ENCODE results near the gene TMOD3. TPM values are rescaled to one million over a fixed set of nuclear protein-coding genes. Genes with fewer than 3 reads are reported as not detected.
"Not testable (repeated sequence)": the region's sequence is repeated elsewhere in the genome, so short reads cannot be mapped to it uniquely, and the experiment has no call there.

The TMOD3 gene
- total RNA-seq, 1 donor from 2014 or later = 40.9 TPM

DNA sequence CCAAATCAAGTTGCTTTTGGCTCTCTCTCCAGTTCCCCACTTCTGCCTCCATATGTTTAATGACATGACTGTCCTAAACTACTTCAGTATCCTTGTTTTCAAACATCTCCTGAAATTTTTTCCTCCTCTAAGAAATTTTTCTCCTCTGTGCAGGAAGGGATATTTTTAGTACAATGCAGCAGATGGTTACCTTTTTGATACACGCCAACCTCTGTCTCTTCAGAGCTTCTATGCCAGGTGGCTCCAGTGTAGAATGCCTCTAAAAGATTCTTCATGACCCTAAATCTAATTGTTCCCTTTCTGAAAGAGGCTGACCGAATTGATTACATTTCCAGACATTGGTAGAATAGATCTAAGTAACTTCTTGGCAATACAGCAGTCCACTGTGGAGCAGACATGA lies 33.7 kb downstream of the TMOD3 start:
- no peak for DNase-seq (ENCODE audit: low spot score)

DNA sequence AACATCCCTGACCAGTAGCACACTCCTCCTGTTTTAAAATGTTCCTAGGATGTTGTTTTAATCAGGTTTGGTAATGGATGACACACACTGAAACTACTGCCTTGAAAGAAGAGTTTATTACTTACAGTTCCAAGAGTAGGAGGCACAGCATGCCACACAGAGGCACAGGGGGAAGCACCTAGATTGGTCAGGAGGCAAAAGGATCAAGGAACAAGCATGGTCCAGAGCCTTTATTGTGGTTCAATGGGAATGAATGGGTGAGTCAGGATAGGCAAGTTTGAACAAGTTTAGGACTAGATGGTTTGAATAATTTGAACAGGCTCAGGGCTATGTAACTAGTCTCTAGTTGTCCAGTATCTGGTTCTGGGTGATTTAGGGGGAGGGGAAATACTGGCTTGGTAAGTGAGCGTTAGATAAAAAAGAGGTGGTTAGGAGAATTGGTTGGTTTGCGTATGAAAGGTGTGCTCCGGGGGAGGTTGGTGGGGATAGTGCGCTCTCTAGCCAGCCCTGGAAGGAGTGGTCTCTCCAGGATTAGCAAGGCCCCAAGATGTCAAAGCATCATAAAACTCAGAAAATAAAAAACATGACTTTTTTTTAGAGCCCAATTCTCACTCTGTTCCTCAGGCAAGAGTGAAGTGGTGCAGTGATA lies 35.1 kb downstream of the TMOD3 start:
- no peak for DNase-seq (ENCODE audit: low spot score)

DNA sequence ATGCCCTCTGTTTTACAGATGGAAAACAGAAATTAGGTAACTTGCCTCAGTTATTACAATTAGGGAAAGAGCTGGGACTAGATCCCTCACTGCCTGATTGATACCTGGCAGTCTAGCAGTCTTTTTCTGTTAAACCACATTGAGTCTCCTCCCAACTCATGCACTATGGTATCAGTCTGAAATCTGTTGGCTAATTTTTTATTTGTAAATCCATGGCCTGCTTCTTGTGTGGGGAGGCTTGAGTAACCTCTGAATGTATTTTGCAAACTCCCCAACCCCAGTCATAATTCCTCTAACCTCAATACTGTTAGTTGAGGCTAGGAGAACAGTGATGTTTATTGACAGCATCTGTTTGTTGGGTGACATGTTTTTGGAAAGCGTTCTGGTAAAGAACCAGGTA lies 35.9 kb downstream of the TMOD3 start:
- DNase-seq (ENCODE audit: low spot score) = no peak

DNA sequence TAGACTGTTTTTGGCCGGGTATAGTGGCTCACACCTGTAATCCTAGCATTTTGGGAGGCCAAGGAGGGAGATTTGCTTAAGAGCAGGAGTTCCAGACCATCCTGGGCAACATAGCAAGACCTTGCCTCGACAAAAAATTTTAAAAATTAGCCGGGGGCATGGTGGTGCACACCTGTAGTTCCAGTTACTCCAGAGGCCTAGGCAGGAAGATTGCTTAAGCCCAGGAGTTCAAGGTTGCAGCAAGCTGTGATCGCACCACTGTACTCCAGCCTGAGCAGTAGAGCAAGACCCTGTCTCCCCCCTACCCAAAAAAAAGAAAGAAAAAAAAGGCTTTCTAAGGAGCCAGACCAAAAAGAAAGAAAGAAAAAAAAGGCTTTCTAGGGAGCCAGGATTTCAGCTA lies 36.7 kb downstream of the TMOD3 start:
- DNase-seq (ENCODE audit: low spot score) = no peak

DNA sequence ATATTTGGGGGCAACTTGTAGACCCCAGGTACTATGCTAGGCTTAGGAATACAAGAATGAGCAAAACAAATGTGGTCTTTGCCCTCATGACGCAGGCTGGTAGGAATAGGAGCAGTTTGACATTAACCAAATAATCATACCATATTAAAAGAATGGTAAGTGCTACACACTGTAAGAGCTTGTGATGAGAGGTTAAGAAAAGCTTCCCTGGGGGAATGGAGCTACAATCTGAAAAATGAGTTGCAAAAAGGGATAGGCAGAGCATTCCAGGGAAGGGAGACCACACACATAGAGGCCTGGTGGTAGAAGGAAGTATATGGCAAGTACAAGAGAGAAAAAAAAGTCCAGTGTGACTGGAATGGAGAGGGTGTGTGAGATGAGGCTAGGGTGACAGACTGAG lies 37.3 kb downstream of the TMOD3 start:
- DNase-seq (ENCODE audit: low spot score) = no peak

DNA sequence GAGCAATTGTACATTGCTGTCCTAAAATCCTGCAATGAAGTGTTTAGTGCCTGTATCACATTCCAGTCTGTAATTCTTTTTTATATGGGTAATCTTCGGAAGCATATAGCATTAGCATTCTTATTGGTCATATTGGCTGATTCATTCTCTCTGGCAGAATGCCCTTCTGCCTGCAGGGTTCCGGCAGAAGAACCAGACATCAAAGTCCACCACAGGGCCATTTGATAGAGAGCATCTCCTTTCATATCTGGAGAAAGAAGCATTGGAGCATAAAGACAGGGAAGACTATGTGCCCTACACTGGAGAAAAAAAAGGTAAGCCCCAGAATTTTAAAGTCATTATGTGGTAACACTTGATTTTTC lies 39.6 kb downstream of the TMOD3 start:
- DNase-seq (ENCODE audit: low spot score) = no peak

DNA sequence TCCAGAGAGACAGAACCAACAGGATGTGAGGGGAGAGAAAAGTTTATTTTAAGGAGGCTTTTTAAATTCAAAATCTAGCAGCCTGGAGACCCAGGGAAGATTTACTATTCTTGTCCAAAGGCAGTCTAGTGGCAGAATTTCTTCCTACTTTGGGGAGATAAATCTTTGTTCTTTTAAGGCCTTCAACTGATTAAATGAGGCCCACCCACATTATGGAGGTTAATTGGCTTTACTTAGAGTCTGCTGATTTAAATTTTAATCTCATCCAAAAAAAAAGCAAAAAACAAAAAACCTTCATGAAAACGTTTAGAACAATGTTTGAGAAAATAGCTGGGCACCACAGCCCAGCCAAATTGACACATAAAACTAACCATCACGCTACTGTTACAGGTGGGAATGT lies 41.3 kb downstream of the TMOD3 start:
- no peak for DNase-seq (ENCODE audit: low spot score)

DNA sequence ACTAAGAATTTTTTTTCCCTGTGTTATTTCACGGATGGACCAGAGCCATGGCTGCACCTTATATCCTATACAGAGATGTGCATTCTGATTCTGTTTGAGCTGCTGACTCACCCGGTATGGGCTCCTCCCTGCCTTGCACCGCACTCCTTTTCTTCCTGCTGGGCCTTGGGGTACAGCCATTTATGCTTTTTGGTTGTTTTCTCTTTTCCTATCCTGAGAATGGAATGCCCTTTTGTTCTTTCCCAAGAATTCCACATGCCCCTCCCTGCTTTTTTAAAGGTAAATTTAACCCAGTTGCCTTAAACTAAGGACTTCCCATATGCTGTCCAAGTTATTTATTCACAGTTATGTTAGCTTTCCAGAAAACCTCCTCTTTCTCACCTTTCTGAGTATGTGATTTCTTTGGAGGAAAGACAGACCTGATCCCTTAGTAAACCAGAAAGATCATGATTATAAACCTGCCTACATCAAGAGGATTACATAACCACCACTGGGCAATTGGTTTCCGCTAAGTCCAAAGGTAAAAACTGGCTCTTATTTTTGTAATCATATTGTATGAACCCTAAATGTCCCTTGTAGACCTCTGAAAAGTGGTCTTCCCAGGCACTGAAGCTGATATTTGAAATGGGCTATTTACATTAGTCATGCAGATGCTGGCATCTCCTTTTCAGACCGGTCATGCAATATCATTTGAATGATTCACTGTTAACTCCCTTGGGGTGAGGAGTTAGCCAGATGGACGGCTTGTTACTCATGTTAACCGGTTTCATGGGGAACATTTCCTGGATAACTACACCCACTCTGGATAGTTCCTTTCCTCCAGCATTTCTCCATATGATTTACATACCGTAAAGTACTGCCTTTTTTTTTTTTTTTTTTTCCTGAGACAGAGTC lies 45.5 kb downstream of the TMOD3 start:
- no peak for DNase-seq (ENCODE audit: low spot score)

DNA sequence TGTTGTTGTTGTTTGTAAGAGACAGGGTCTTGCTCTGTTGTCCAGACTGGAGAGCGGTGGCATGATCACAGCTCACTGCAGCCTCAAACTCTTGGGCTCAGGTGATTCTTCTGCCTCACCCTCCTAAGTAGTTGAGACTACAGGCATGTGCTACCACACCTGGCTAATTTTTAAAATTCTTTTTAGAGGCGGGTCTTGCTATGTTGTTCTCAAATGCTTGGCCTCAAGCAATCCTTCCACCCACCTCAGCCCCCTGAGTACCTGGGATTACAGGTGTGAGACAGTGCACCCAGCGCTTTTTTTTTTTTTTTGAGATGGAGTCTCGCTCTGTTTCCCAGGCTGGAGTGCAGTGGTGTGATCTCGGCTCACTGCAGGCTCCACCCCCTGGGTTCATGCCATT lies 46.7 kb downstream of the TMOD3 start:
- no peak for DNase-seq (ENCODE audit: low spot score)

DNA sequence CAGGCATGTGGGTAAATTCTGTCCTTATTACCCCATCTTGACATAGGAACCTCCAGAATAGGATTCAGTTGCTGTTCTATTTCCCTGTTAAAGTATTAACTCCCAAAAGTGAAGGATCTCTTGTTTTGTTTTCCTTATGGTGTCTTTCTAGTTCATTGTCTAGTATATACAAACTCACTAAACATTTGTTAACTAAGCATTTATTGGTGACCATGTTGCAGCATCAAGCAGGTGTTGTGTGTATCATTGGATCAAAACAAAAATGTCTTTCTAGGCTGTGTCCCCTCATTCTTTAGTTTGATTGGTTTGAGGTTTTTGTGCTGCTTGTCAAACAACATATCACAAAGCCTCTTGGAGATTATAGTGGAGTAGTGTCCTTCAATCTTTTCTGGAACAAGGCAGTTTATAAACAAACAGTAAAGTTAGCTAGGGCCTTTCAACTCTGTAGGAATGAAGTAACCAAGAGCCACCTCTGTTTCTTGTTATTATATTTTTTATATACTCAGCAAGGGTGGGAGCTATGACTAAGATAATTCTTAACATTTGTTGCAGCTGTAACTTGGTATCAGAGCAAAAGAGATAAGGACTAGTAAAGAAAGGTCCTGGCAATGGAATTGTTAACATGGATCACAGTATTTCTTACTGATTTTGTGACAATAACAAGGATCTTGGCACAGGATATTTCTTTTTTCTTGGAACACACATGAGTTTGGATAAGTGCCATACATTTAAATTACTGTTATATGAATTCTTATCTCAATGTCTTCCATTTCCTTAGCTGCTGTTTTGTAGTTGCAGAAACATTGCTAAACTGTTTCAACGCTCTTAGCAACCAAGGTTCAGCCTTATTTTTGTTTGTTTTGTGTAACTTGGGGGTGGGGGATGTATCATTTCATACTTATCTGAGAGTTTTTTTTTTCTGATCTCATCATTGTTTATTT lies 49.3 kb downstream of the TMOD3 start:
- DNase-seq (ENCODE audit: low spot score) = no peak

DNA sequence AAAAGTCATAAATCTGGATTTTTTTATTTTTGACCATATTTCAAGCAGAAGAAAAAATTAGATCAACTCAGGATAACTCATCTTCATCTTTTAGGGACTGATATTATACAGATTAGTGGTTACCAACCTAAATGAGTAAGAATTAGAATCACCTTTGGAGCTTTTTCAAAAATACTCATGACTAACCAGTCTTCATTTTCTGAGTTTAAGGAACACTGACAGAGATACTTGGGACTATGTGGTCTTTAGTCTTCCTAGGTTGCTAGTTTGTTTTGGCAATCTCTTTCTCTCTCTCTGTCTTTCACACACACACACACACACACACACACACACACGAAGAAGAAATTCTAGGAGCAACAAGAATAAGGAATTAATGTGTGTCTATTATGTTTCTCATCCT lies 50.1 kb downstream of the TMOD3 start:
- no peak for DNase-seq (ENCODE audit: low spot score)

DNA sequence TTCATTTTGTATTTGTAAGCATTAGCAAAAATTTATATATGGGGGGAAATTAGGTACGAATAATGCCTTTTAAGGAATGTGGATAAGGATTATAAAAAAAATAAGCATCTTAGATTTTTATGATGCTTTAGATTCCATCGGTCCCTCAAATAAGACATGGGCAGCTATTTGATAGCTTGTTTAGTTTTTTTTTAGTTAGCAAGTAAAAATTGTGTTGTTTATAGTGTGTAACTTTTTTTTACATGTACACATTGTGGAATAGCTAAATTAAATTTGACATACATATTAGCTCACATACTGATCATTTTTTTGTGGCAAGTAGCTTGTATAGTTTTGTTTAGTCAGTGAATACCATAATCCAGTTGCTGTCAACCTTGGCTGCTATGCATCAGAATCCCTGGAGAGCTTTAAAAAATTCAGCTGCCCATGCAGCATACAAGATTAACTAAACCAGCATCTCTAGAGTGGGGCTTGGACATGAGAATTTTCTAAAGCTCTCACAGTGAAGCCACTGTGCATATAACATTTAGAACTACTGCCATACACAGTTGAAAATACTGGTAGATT lies 53.9 kb downstream of the TMOD3 start:
- DNase-seq (ENCODE audit: low spot score) = no peak

DNA sequence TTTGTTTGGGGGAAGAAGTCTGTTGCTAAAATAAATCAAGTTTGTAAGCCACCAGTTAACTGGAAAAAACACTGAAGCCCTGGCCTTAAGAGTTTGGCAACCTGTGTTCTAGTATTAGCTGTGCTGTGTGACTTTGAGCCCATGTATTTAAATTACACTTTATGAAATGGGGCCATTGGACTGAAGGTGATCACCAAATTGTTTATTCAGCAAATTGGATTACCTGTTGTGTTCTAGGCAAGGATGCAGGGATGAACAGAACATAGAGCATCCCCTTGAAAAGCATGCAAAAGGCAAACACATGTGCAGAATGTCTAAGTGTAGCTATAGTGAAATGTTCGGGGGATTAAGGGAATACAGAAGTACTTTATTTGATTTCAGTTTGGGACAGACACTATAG lies 54.6 kb downstream of the TMOD3 start:
- DNase-seq (ENCODE audit: low spot score) = no peak

DNA sequence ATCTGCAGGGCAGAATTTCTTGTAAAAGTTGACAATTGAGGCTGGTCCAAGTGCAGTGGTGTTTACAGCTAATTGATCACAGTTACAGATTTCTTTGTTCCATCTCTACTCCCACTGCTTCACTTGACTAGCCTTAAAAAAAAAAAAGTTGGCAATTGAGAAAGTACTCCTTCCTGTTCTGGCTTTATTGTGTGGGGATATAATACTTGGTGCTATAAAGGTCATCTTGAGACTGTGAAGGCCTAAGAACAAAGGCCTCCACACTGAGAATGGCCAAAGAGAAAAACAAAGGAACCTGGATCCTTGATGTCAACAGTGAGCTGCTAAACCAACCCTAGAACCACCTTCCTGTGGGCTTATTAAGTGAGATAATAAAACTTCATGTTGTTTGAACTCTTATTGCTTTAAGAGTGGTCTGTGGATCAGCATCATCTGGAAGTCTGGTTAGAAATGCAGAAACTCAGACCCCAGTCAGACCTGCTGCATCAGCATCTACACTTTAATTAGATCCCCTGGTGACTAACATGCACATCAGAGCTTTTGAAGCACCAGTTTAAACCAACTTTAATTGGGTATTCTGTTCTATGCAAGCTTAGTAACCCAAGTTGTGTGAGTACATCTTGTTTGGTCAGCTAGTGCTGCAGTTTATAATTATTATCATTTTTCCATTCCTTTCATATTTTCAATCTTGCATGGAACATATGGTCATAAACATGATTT lies 55.2 kb downstream of the TMOD3 start:
- no peak for DNase-seq (ENCODE audit: low spot score)

DNA sequence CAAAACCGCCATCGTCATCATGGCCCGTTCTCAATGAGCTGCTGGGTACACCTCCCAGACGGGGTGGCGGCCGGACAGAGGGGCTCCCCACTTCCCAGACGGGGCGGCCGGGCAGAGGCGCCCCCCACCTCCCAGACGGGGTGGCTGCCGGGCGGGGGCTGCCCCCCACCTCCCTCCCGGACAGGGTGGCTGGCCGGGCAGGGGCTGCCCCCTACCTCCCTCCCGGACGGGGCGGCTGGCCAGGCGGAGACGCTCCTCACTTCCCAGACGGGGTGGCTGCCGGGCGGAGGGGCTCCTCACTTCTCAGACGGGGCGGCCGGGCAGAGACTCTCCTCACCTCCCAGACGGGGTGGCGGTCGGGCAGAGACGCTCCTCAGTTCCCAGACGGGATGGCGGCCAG lies 56.3 kb downstream of the TMOD3 start:
- DNase-seq (ENCODE audit: low spot score) = not testable (repeated sequence)

DNA sequence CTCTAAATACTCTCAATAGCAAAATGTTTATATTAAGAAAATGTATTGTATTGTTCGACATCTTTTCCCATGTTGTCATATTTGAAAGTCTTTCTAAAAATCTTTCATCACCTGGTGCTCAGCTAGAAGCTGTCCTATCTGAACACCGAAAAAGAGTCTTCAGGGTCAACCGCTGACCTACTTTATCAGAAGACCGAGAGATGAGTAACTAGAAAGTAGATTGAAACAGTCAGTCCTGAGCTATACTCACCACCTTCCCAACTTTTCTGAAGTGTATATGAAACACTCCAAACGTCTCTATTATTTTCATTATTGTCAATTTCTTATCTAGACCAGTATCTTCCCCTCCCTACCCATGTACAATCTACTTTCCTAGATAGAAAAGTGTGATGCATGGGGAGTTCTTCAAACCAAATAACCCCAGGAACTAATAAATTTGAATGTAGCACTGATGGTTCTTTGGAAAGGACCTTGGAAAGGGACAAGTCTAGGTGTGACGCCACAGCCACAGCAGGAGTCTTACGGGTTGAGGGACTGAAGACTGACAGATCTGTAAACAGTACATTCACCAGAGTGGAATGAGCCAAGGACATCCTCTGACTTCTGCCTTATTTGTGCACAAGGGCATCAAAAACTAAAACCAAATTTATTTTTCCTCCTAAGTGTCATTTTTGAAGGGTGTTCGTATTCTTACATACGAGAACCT lies 58.6 kb downstream of the TMOD3 start:
- no peak for DNase-seq (ENCODE audit: low spot score)

DNA sequence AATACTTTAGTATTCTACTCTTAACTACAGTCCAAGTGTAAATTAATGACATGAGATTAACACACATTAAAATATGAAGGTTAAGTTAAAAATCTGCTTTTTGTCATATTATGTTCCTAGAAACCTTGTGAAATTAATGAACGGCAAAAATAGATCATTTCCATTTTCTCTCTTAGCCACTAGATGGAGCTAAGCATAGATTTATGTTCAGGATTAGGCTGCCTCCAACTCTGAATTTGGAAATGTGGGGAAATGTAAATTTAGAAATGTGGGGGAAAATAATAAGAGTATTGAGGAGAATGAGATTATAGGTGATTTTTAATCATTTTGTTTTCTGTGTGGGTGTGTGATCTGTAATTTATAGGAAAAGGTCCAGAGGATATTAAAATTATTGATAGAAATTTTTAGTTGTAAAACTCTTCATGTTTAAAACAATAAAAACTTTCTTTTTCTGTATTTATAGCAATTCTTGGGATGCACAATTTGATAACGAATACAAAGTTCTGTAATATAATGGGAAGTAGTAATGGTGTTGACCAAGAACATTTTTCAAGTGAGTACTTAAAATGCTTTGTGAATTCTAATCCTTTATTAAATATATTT lies 59.2 kb downstream of the TMOD3 start:
- no peak for DNase-seq (ENCODE audit: low spot score)

DNA sequence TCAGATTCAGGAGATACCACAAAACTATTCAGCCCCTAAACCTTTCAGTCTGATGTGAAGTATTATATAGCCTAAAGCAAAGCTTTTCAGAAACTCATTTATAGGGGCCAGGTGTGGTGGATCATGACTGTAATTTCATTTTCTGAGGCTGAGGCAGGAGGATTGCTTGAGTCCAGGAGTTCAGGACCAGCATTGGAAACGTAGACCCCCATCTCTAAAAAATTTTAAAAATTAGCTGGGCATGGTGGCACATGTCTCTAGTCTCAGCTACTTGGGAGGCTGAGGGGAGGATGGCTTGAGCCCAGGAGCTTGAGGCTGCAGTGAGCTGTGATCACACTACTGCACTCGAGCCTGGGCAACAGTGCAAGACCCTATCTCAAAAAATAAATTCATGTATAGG lies 60.0 kb downstream of the TMOD3 start:
- no peak for DNase-seq (ENCODE audit: low spot score)

DNA sequence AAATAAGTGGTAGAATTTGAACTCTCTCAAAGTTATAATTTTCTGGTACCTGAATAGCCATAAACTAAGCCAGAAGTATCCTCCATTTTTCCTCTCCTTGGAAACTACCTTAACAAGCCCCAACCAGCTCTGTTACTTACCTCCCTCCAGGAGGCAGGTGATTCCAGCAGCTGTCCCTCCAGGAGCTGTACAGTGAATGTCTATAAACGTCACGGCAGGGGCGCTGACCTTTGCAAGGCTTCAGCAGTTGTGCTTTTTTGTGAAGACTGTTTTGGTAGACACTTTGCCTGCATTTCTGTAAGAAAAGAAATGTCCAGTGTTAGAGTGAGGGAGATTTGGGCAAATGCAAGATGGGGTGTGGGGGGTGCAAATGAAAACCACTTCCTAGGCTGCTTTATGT lies 75.0 kb downstream of the TMOD3 start:
- DNase-seq (ENCODE audit: low spot score) = no peak

DNA sequence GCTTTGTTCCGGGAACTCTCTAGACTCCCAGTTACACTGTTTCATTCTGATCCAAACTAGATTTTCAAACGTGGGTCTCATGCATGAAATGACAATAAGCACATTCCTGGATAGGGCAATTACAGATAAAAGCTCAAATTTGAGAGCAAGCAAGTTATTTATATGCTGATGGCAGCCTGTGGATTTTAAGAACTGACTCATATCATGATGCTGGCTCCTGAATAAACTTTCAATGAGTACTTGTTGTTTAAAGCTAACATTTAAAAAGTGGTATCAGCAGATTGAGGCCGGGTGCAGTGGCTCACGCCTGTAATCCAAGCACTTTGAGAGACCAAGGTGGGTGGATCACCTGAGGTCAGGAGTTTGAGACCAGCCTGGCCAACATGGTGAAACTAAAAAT lies 75.5 kb downstream of the TMOD3 start:
- DNase-seq (ENCODE audit: low spot score) = no peak
